HEK293 (cell line): ENCODE data around the gene FAM174B.

Experiments
- CTCF ChIA-PET: fragments of 350-600 bp; formaldehyde crosslinking; extraction: SDS; loops from one replicate; lab custom pipeline; 2021; ENCODE audit warnings: antibody characterized with exemption; lab: Yijun Ruan, JAX
- POLR2A ChIA-PET: fragments of 300-600 bp; formaldehyde crosslinking; extraction: SDS; loops from one replicate; lab custom pipeline; 2020; ENCODE audit warnings: antibody characterized with exemption, inconsistent platforms; lab: Yijun Ruan, JAX
- H3K27ac ChIP-seq: fragments of 200-500 bp; sonication (Bioruptor generic); 2 replicates; pipeline ENCODE4 v1.5.1; 2014; ENCODE audit warnings: low read depth, low read length, control low read depth, inconsistent platforms; ENCODE audit errors: extremely low read depth
- H3K36me3 ChIP-seq, 2 experiments: fragments of 200-500 bp in 1 of 2; sonication (Bioruptor generic) in 1 of 2; 1 replicate in 1 of 2; 2 replicates in 1 of 2; pipeline ENCODE4 v1.5.1; 2014 to 2017; ENCODE audit warnings: inconsistent platforms in 2 of 2, low read length in 2 of 2; ENCODE audit not compliant: control insufficient read depth in 2 of 2, insufficient read depth in 1 of 2
- H3K4me1 ChIP-seq: fragments of 200-500 bp; sonication (Bioruptor generic); 2 replicates; pipeline ENCODE4 v1.5.1; 2014; ENCODE audit warnings: mild to moderate bottlenecking, low read length, inconsistent platforms; ENCODE audit not compliant: control insufficient read depth, insufficient read depth
- H3K4me3 ChIP-seq: 2 replicates; pipeline ENCODE4 v1.5.1; 2011; ENCODE audit warnings: low read depth, mild to moderate bottlenecking, control low read depth, low read length, moderate library complexity
- H3K9me3 ChIP-seq: fragments of 200-500 bp; sonication (Bioruptor generic); 2 replicates; pipeline ENCODE4 v1.5.1; 2014; ENCODE audit warnings: low read depth, low read length, inconsistent platforms; ENCODE audit not compliant: control insufficient read depth, insufficient read depth
- IKZF3 ChIP-seq: fragments of 450-650 bp; IDR thresholded peaks from 2 replicates; pipeline ENCODE4 v1.5.0; 2018; ENCODE audit warnings: missing biosample characterization, mild to moderate bottlenecking, missing genetic modification characterization, moderate library complexity
- KLF7 ChIP-seq: fragments of 450-650 bp; formaldehyde crosslinking; IDR thresholded peaks from 2 replicates; pipeline ENCODE4 v1.5.1; 2016; ENCODE audit warnings: missing biosample characterization, missing genetic modification characterization, borderline replicate concordance
- TCF7L2 ChIP-seq: IDR thresholded peaks from 2 replicates; pipeline ENCODE4 v1.6.1; 2011; ENCODE audit warnings: low read depth, mild to moderate bottlenecking, inconsistent platforms, low read length, moderate library complexity, borderline replicate concordance
- ZBTB20 ChIP-seq: fragments of 450-650 bp; formaldehyde crosslinking; IDR thresholded peaks from 2 replicates; pipeline ENCODE4 v1.5.1; 2016; ENCODE audit warnings: missing biosample characterization, missing genetic modification characterization
- ZNF112 ChIP-seq: fragments of 450-650 bp; formaldehyde crosslinking; IDR thresholded peaks from 2 replicates; pipeline ENCODE4 v1.5.0; 2017; ENCODE audit warnings: missing biosample characterization, missing genetic modification characterization
- ZNF19 ChIP-seq: fragments of 450-650 bp; formaldehyde crosslinking; IDR thresholded peaks from 2 replicates; pipeline ENCODE4; 2016; ENCODE audit warnings: missing biosample characterization, missing genetic modification characterization, low read depth
- ZNF223 ChIP-seq: fragments of 450-650 bp; formaldehyde crosslinking; IDR thresholded peaks from 2 replicates; pipeline ENCODE4 v1.5.1; 2016; ENCODE audit warnings: missing biosample characterization, missing genetic modification characterization
- ZNF302 ChIP-seq: fragments of 450-650 bp; formaldehyde crosslinking; IDR thresholded peaks from 2 replicates; pipeline ENCODE4 v1.5.1; 2016; ENCODE audit warnings: missing biosample characterization, missing genetic modification characterization, low read depth
- ZNF354C ChIP-seq: fragments of 450-650 bp; formaldehyde crosslinking; IDR thresholded peaks from 2 replicates; pipeline ENCODE4 v1.5.1; 2016; ENCODE audit warnings: missing biosample characterization, missing genetic modification characterization, low read depth, borderline replicate concordance
- ZNF391 ChIP-seq: fragments of 450-650 bp; formaldehyde crosslinking; IDR thresholded peaks from 2 replicates; pipeline ENCODE4 v1.5.1; 2016; ENCODE audit warnings: low read depth, missing biosample characterization, missing genetic modification characterization, borderline replicate concordance
- ZNF561 ChIP-seq: fragments of 450-650 bp; IDR thresholded peaks from 2 replicates; pipeline ENCODE4 v1.5.1; 2018; ENCODE audit warnings: missing biosample characterization, missing genetic modification characterization, borderline replicate concordance
- ZNF571 ChIP-seq: fragments of 450-650 bp; formaldehyde crosslinking; IDR thresholded peaks from 2 replicates; pipeline ENCODE4 v1.5.0; 2017; ENCODE audit warnings: missing biosample characterization, missing genetic modification characterization
- ZNF792 ChIP-seq: fragments of 450-650 bp; formaldehyde crosslinking; IDR thresholded peaks from 2 replicates; pipeline ENCODE4 v1.5.1; 2016; ENCODE audit warnings: missing biosample characterization, missing genetic modification characterization
- TF ChIP-seq, protein P1 (sequence below): fragments of 450-650 bp; IDR thresholded peaks from 2 replicates; pipeline ENCODE4 v1.5.1; 2018; ENCODE audit warnings: missing biosample characterization, missing genetic modification characterization
- TF ChIP-seq, protein P2 (sequence below): fragments of 450-650 bp; formaldehyde crosslinking; IDR thresholded peaks from 2 replicates; pipeline ENCODE4 v1.5.1; 2016; ENCODE audit warnings: missing biosample characterization, missing genetic modification characterization
- TF ChIP-seq, protein P3 (sequence below): fragments of 450-650 bp; formaldehyde crosslinking; IDR thresholded peaks from 2 replicates; pipeline ENCODE4 v1.5.1; 2016; ENCODE audit warnings: missing biosample characterization, missing genetic modification characterization
- TF ChIP-seq, protein P4 (sequence below): fragments of 450-650 bp; formaldehyde crosslinking; IDR thresholded peaks from 2 replicates; pipeline ENCODE4 v1.5.1; 2016; ENCODE audit warnings: missing biosample characterization, missing genetic modification characterization
- TF ChIP-seq, protein P5 (sequence below): fragments of 450-650 bp; formaldehyde crosslinking; IDR thresholded peaks from 2 replicates; pipeline ENCODE4 v1.5.1; 2017; ENCODE audit warnings: missing biosample characterization, missing genetic modification characterization

The FAM174B gene

DNA sequence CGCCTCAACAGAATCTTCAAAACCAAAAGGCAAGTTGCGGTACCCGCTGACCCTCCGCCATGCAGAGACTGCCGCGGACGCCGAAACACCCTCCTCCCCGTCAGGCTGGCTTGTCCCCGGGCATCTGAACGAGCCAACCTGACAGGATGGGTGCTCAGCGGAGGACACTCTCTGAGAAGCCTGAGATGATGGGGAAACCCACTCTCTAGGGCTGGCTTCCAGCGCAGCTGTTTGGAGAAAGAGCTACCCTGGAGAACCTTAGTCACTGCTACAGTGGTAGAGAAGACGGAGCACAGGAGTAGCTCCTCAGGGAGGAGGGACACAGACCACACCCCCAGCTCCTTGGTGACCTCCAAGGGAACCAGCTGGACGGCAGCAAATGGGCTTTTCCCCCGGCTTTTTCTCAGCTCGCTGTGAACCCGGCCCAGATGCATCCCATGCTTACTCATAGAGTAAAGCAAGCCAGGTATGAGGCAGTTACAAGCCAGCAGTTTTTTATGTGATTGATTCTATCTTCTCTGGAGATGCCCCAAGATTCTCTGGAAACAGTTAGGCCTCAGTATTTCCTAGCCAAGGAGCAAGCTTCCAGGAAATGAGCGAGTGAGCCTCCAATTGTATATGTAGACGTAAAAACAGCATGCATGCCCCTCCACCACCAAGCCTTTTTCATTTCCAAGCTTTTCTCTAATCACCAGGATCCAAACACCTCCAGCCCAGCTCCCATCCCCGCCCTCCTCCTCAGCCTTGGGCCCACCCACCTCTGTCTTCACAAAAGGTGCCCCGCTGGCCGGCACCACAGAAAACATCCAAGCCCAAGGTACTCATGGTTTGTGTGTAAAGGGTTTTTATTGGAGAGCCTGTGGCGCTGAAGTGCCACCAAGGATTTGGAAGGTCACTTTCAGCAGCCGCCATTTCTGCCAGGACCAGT, 38.7 kb downstream of the FAM174B start:
- Histone ChIP-seq H3K36me3 (no peaks in the 10 kb centered on the region), H3K27ac (no peak overlapping the region), H3K4me1 (no peaks in the 10 kb centered on the region), H3K4me3 (no peak overlapping the region), H3K9me3 (no peaks in the 10 kb centered on the region)
- CTCF ChIA-PET = interaction anchor here (0.5 kb wide), 1 partner anchor 57 kb away, joined by 3 read pairs; no protein-coding TSS in a partner anchor
- POLR2A ChIA-PET = no interaction called here
- TF ChIP-seq, protein P1, sequence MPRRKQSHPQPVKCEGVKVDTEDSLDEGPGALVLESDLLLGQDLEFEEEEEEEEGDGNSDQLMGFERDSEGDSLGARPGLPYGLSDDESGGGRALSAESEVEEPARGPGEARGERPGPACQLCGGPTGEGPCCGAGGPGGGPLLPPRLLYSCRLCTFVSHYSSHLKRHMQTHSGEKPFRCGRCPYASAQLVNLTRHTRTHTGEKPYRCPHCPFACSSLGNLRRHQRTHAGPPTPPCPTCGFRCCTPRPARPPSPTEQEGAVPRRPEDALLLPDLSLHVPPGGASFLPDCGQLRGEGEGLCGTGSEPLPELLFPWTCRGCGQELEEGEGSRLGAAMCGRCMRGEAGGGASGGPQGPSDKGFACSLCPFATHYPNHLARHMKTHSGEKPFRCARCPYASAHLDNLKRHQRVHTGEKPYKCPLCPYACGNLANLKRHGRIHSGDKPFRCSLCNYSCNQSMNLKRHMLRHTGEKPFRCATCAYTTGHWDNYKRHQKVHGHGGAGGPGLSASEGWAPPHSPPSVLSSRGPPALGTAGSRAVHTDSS (tag by site-specific recombination) = no peak
- TF ChIP-seq ZNF571 (tag by site-specific recombination) (no peak), KLF7 (tag by site-specific recombination) (no peak), ZNF561 (tag by site-specific recombination) (no peak), ZBTB20 (tag by site-specific recombination) (no peak), ZNF223 (no peak), ZNF112 (no peak), ZNF391 (no peak), ZNF302 (tag by site-specific recombination) (no peak), TCF7L2 (no peak)
- TF ChIP-seq, protein P2, sequence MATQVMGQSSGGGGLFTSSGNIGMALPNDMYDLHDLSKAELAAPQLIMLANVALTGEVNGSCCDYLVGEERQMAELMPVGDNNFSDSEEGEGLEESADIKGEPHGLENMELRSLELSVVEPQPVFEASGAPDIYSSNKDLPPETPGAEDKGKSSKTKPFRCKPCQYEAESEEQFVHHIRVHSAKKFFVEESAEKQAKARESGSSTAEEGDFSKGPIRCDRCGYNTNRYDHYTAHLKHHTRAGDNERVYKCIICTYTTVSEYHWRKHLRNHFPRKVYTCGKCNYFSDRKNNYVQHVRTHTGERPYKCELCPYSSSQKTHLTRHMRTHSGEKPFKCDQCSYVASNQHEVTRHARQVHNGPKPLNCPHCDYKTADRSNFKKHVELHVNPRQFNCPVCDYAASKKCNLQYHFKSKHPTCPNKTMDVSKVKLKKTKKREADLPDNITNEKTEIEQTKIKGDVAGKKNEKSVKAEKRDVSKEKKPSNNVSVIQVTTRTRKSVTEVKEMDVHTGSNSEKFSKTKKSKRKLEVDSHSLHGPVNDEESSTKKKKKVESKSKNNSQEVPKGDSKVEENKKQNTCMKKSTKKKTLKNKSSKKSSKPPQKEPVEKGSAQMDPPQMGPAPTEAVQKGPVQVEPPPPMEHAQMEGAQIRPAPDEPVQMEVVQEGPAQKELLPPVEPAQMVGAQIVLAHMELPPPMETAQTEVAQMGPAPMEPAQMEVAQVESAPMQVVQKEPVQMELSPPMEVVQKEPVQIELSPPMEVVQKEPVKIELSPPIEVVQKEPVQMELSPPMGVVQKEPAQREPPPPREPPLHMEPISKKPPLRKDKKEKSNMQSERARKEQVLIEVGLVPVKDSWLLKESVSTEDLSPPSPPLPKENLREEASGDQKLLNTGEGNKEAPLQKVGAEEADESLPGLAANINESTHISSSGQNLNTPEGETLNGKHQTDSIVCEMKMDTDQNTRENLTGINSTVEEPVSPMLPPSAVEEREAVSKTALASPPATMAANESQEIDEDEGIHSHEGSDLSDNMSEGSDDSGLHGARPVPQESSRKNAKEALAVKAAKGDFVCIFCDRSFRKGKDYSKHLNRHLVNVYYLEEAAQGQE (tag by site-specific recombination) = no peak
- TF ChIP-seq, protein P3, sequence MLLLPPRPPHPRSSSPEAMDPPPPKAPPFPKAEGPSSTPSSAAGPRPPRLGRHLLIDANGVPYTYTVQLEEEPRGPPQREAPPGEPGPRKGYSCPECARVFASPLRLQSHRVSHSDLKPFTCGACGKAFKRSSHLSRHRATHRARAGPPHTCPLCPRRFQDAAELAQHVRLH (tag by site-specific recombination) = no peak
- TF ChIP-seq, all 188 proteins: peak for 0

DNA sequence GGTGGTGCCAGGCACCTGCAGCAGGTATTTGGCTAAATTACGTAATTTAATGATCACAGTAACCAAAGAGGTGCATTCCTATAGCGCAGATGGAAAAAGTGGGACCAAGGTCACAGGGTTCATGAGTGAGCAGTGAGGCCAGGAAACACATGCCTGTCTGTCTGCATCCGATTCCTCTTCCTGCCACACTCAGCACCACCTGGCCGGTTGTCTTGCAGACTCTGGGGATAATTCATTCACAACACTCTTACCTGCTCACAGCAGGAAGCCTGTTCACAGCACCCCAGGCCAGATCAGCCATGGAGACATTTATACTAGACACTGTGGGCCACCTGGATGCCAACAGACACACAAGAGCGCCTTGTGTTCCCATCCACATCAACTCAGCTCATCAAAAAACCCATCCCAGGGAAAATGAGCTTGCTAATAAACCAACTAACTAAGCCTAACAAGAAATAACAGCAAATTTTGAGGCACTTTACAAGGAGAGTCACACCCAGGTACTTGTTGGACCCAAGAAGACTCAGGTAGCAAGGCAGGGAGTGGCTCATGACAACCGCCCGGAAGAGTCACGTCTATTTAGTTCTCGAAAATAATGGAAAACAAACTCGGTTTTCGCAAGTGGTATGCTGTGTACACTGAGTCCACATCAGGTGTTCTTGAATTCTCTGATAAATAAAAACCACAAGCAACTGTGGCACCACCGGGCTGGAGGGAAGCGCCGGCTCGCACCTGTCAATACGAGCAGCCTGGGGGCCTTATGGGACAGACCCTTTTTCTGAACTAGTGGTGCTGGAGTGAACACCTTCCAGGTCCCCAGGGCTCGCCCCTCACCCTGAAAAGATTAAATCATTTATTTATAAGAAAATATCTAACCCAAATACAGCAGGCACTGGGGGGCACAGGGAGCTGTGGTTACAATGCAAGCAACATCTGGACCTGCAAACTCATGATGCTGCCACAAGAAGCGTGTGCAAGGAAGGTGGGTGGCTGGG, 40.5 kb downstream of the FAM174B start:
- CTCF ChIA-PET = no interaction called here
- POLR2A ChIA-PET = no interaction called here

More for the DNA sequence above, 40.5 kb downstream of the FAM174B start:
- H3K36me3 ChIP-seq = no peaks in the 10 kb centered on the region
- H3K9me3 ChIP-seq = no peaks in the 10 kb centered on the region
- TF ChIP-seq, protein P4, sequence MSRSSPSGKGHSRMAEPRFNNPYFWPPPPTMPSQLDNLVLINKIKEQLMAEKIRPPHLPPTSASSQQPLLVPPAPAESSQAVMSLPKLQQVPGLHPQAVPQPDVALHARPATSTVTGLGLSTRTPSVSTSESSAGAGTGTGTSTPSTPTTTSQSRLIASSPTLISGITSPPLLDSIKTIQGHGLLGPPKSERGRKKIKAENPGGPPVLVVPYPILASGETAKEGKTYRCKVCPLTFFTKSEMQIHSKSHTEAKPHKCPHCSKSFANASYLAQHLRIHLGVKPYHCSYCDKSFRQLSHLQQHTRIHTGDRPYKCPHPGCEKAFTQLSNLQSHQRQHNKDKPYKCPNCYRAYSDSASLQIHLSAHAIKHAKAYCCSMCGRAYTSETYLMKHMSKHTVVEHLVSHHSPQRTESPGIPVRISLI (tag by site-specific recombination) = no peak
- TF ChIP-seq, protein P5, sequence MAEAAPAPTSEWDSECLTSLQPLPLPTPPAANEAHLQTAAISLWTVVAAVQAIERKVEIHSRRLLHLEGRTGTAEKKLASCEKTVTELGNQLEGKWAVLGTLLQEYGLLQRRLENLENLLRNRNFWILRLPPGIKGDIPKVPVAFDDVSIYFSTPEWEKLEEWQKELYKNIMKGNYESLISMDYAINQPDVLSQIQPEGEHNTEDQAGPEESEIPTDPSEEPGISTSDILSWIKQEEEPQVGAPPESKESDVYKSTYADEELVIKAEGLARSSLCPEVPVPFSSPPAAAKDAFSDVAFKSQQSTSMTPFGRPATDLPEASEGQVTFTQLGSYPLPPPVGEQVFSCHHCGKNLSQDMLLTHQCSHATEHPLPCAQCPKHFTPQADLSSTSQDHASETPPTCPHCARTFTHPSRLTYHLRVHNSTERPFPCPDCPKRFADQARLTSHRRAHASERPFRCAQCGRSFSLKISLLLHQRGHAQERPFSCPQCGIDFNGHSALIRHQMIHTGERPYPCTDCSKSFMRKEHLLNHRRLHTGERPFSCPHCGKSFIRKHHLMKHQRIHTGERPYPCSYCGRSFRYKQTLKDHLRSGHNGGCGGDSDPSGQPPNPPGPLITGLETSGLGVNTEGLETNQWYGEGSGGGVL (tag by site-specific recombination) = no peak
- TF ChIP-seq IKZF3 (tag by site-specific recombination) (no peak), ZNF19 (no peak), ZNF354C (tag by site-specific recombination) (no peak), ZNF792 (tag by site-specific recombination) (no peak), ZNF112 (no peak)
- no peak overlapping the region for H3K4me3 ChIP-seq
- H3K27ac ChIP-seq = no peak overlapping the region
- H3K4me1 ChIP-seq = no peaks in the 10 kb centered on the region
